H9 (cell line): Measurements from ENCODE around the gene MAGEA2B. TPM values are rescaled to one million over a fixed set of nuclear protein-coding genes. Genes with fewer than 3 reads are reported as not detected.
"Not testable (repeated sequence)": the region's sequence is repeated elsewhere in the genome, so short reads cannot be mapped to it uniquely, and the experiment has no call there.

ENCODE experiments used
- DNase-seq: peaks from one replicate; pipeline ENCODE4 v3.0.0-alpha.2; 2017
- H2AFZ ChIP-seq: one replicate; pipeline ENCODE4 v1.6.1; 2013; ENCODE audit warnings: mild to moderate bottlenecking, low read length, control low read depth, moderate library complexity
- H2AK5ac ChIP-seq: 2 replicates; pipeline ENCODE4 v1.6.1; 2013; ENCODE audit warnings: low read length, control low read depth, mixed read lengths; ENCODE audit not compliant: insufficient read length
- H2BK120ac ChIP-seq: one replicate; pipeline ENCODE4 v1.6.1; 2013; ENCODE audit warnings: low read depth, mild to moderate bottlenecking, low read length, control low read depth, inconsistent platforms; ENCODE audit not compliant: poor library complexity, severe bottlenecking
- H2BK12ac ChIP-seq: 2 replicates; pipeline ENCODE4 v1.6.1; 2013; ENCODE audit warnings: low read length, control low read depth, mixed read lengths, low read depth; ENCODE audit not compliant: insufficient read length
- H2BK15ac ChIP-seq: 2 replicates; pipeline ENCODE4 v1.6.1; 2013; ENCODE audit warnings: low read depth, low read length, control low read depth
- H2BK20ac ChIP-seq: one replicate; pipeline ENCODE4 v1.6.1; 2013; ENCODE audit warnings: low read depth, mild to moderate bottlenecking, low read length, control low read depth, inconsistent platforms; ENCODE audit not compliant: poor library complexity, severe bottlenecking
- H2BK5ac ChIP-seq: 2 replicates; pipeline ENCODE4 v1.6.1; 2013; ENCODE audit warnings: low read length, control low read depth, mixed read lengths; ENCODE audit not compliant: insufficient read length
- H3K14ac ChIP-seq: 2 replicates; pipeline ENCODE4 v1.6.1; 2013; ENCODE audit warnings: low read length, control low read depth; ENCODE audit not compliant: insufficient read depth
- H3K18ac ChIP-seq: 2 replicates; pipeline ENCODE4 v1.6.1; 2013; ENCODE audit warnings: low read depth, mild to moderate bottlenecking, mixed read lengths, low read length, control low read depth; ENCODE audit not compliant: insufficient read length
- H3K23ac ChIP-seq: 2 replicates; pipeline ENCODE4 v1.6.1; 2013; ENCODE audit warnings: low read length, control low read depth, mixed read lengths, low read depth; ENCODE audit not compliant: insufficient read length
- H3K23me2 ChIP-seq: 2 replicates; pipeline ENCODE4 v1.6.1; 2013; ENCODE audit warnings: low read depth, mild to moderate bottlenecking, mixed read lengths, low read length, control low read depth; ENCODE audit not compliant: insufficient read length, poor library complexity, severe bottlenecking
- H3K27ac ChIP-seq: 2 replicates; pipeline ENCODE4 v1.5.1; 2013; ENCODE audit warnings: low read length, control low read depth, mixed read lengths, low read depth; ENCODE audit not compliant: insufficient read length
- H3K27me3 ChIP-seq: 2 replicates; pipeline ENCODE4 v1.6.1; 2013; ENCODE audit warnings: low read length, control low read depth, inconsistent platforms; ENCODE audit not compliant: insufficient read depth
- H3K4ac ChIP-seq: 2 replicates; pipeline ENCODE4 v1.6.1; 2013; ENCODE audit warnings: low read depth, mild to moderate bottlenecking, control low read depth, inconsistent platforms, low read length, moderate library complexity
- H3K4me1 ChIP-seq: 2 replicates; pipeline ENCODE4 v1.6.1; 2013; ENCODE audit warnings: low read length, control low read depth, inconsistent platforms; ENCODE audit not compliant: insufficient read depth
- H3K4me2 ChIP-seq: 2 replicates; pipeline ENCODE4 v1.6.1; 2013; ENCODE audit warnings: low read length, control low read depth, mixed read lengths; ENCODE audit not compliant: insufficient read length, insufficient read depth
- H3K56ac ChIP-seq: 2 replicates; pipeline ENCODE4 v1.6.1; 2013; ENCODE audit warnings: low read depth, mild to moderate bottlenecking, mixed read lengths, low read length, control low read depth; ENCODE audit not compliant: insufficient read length
- H3K79me1 ChIP-seq: 2 replicates; pipeline ENCODE4 v1.6.1; 2013; ENCODE audit warnings: low read depth, mild to moderate bottlenecking, moderate library complexity, low read length, control low read depth, inconsistent platforms; ENCODE audit not compliant: insufficient read depth, poor library complexity, severe bottlenecking
- H3K79me2 ChIP-seq: 2 replicates; pipeline ENCODE4 v1.6.1; 2013; ENCODE audit warnings: low read length, control low read depth, inconsistent platforms; ENCODE audit not compliant: insufficient read depth
- H3K9ac ChIP-seq: 2 replicates; pipeline ENCODE4 v1.6.1; 2013; ENCODE audit warnings: low read length, control low read depth, mixed read lengths; ENCODE audit not compliant: insufficient read length; ENCODE audit errors: extremely low read depth
- H3K9me3 ChIP-seq: one replicate; pipeline ENCODE4 v1.6.1; 2013; ENCODE audit warnings: low read depth, low read length, inconsistent platforms; ENCODE audit not compliant: control insufficient read depth
- H3T11ph ChIP-seq: one replicate; pipeline ENCODE4 v1.6.1; 2013; ENCODE audit warnings: mild to moderate bottlenecking, low read length, control low read depth, inconsistent platforms
- H4K20me1 ChIP-seq: one replicate; pipeline ENCODE4 v1.6.1; 2013; ENCODE audit not compliant: control insufficient read depth, insufficient read length, insufficient read depth
- H4K5ac ChIP-seq: 2 replicates; pipeline ENCODE4 v1.6.1; 2013; ENCODE audit warnings: low read depth, mild to moderate bottlenecking, mixed read lengths, low read length, control low read depth; ENCODE audit not compliant: insufficient read length
- H4K8ac ChIP-seq: replicated peaks from 2 replicates; pipeline ENCODE4 v1.6.1; 2013; ENCODE audit warnings: low read length, control low read depth, mixed read lengths, low read depth; ENCODE audit not compliant: insufficient read length
- H4K91ac ChIP-seq: 2 replicates; pipeline ENCODE4 v1.6.1; 2013; ENCODE audit warnings: low read depth, mild to moderate bottlenecking, moderate library complexity, mixed read lengths, low read length, control low read depth; ENCODE audit not compliant: insufficient read length
- H3K27ac Mint-ChIP-seq, 3 experiments: 2 replicates in 2 of 3; 3 replicates in 1 of 3; pipeline ENCODE4 v1.8.0; 2020 to 2021; ENCODE audit warnings: mixed read lengths in 3 of 3, mild to moderate bottlenecking in 1 of 3, moderate library complexity in 1 of 3
- H3K27me3 Mint-ChIP-seq: 2 replicates; pipeline ENCODE4 v1.8.0; 2021; ENCODE audit warnings: low read depth, mild to moderate bottlenecking, moderate library complexity, mixed read lengths
- H3K36me3 Mint-ChIP-seq, 3 experiments: 2 replicates in 2 of 3; 3 replicates in 1 of 3; pipeline ENCODE4 v1.8.0; 2020 to 2021; ENCODE audit warnings: low read depth in 3 of 3, mixed read lengths in 3 of 3; ENCODE audit not compliant: insufficient read depth in 1 of 3
- H3K4me1 Mint-ChIP-seq, 2 experiments: 2 replicates each; pipeline ENCODE4 v1.8.0; 2020; ENCODE audit warnings: mixed read lengths in 2 of 2
- H3K4me3 Mint-ChIP-seq, 2 experiments: 2 replicates in 1 of 2; 3 replicates in 1 of 2; pipeline ENCODE4 v1.8.0; 2020 to 2021; ENCODE audit warnings: mild to moderate bottlenecking in 2 of 2, mixed read lengths in 2 of 2, moderate library complexity in 1 of 2
- H3K9me3 Mint-ChIP-seq, 2 experiments: 2 replicates in 1 of 2; 3 replicates in 1 of 2; pipeline ENCODE4 v1.8.0; 2020; ENCODE audit warnings: mild to moderate bottlenecking in 2 of 2, mixed read lengths in 2 of 2, moderate library complexity in 1 of 2
- WGBS: extraction: QIAGEN DNeasy Blood & Tissue Kit; methylation state at CpG from one replicate; pipeline ENCODE4 v1.1.7; 2013; ENCODE audit warnings: missing lambda C conversion rate, low lambda C conversion rate, mixed read lengths; ENCODE audit not compliant: insufficient read length; ENCODE audit errors: extremely low coverage; 5-methylcytosine and 5-hydroxymethylcytosine counted together
- total RNA-seq: library from RNA; stranded (reverse); gene quantifications from 2 replicates; pipeline ENCODE4 v1.2.1, GENCODE V29; 2021

Gene MAGEA2B
- total RNA-seq, 1 experiment from 2014 or later: not detected

GRCh38 chrX:152759544-152759943, 45.1 kb downstream of the MAGEA2B start:
- not testable (repeated sequence) for H3T11ph ChIP-seq, H3K18ac ChIP-seq, H3K79me1 ChIP-seq, H3K56ac ChIP-seq, H3K9me3 ChIP-seq, H3K27ac ChIP-seq, H3K23ac ChIP-seq, H2BK15ac ChIP-seq, H3K9me3 Mint-ChIP-seq, H2BK20ac ChIP-seq, H4K5ac ChIP-seq, H3K4me1 Mint-ChIP-seq, H3K14ac ChIP-seq, H3K4me1 ChIP-seq, H3K23me2 ChIP-seq, H2BK5ac ChIP-seq, H3K79me2 ChIP-seq, H3K4ac ChIP-seq, H3K36me3 Mint-ChIP-seq, H4K8ac ChIP-seq, H3K9ac ChIP-seq, H3K27me3 ChIP-seq, H2BK12ac ChIP-seq, H3K4me2 ChIP-seq, H2AK5ac ChIP-seq, DNase-seq, H4K20me1 ChIP-seq, H3K4me3 Mint-ChIP-seq, H4K91ac ChIP-seq, H2BK120ac ChIP-seq, H2AFZ ChIP-seq, H3K27ac Mint-ChIP-seq, H3K27me3 Mint-ChIP-seq
- no CpG with 5 or more reads among the region's 7 CpGs for WGBS

- not testable (repeated sequence) for H2BK12ac ChIP-seq, H3K23ac ChIP-seq, H3K79me2 ChIP-seq, H2BK5ac ChIP-seq, H3K4ac ChIP-seq, H3K4me3 Mint-ChIP-seq, H2BK15ac ChIP-seq, H2BK120ac ChIP-seq, H3K18ac ChIP-seq, H3K36me3 Mint-ChIP-seq, H3K4me2 ChIP-seq, H3K56ac ChIP-seq, H4K8ac ChIP-seq, H3K14ac ChIP-seq, H3K4me1 ChIP-seq, H3K27me3 Mint-ChIP-seq, H3K27ac Mint-ChIP-seq, H3K27me3 ChIP-seq, H3K9me3 ChIP-seq, H3K27ac ChIP-seq, H2AFZ ChIP-seq, H3K23me2 ChIP-seq, H2BK20ac ChIP-seq, DNase-seq, H3K9ac ChIP-seq, H3T11ph ChIP-seq, H4K5ac ChIP-seq, H4K91ac ChIP-seq, H3K79me1 ChIP-seq, H3K9me3 Mint-ChIP-seq, H2AK5ac ChIP-seq, H4K20me1 ChIP-seq, H3K4me1 Mint-ChIP-seq
- no CpG with 5 or more reads among the region's 7 CpGs for WGBS
Observed at GRCh38 chrX:152761582-152761981, 47.2 kb downstream of the MAGEA2B start.
